Measurements from ENCODE around the gene MCL1.

GRCh38 chr1:150596976-150597375 is 17.6 kb upstream of the MCL1 start:
- TF ChIP-seq CTCF (IDR thresholded peaks at IDR 0.05) (no peak), TCF7L2 (IDR thresholded peaks at IDR 0.05; ENCODE audit: low read depth, low read length) (no peak), POLR2AphosphoS5 (IDR thresholded peaks at IDR 0.05; ENCODE audit: low read depth, low read length) (no peak), REST (IDR thresholded peaks at IDR 0.05; ENCODE audit: insufficient read depth in 1 of 2, low read depth in 2 of 2, low read length in 1 of 2) (no peak)

Measured in Panc1 (cell line).